Vagina (tissue), 2 donors: ENCODE results near the gene SSUH2.

Experiments
- CTCF ChIP-seq, 3 experiments: fragments of 450-650 bp in 2 of 3; fragments of 200-600 bp in 1 of 3; sonication (generic) in 1 of 3; IDR thresholded peaks; one replicate each; pipeline ENCODE4 v1.5.1; 2017 to 2019; ENCODE audit warnings: antibody characterized with exemption in 3 of 3, mild to moderate bottlenecking in 2 of 3, moderate library complexity in 2 of 3
- POLR2A ChIP-seq, 2 donors: fragments of 450-650 bp; IDR thresholded peaks; one replicate each; pipeline ENCODE4 v1.6.1; 2017; ENCODE audit warnings: antibody characterized with exemption in 2 of 2, mild to moderate bottlenecking in 2 of 2, moderate library complexity in 2 of 2

DNA sequence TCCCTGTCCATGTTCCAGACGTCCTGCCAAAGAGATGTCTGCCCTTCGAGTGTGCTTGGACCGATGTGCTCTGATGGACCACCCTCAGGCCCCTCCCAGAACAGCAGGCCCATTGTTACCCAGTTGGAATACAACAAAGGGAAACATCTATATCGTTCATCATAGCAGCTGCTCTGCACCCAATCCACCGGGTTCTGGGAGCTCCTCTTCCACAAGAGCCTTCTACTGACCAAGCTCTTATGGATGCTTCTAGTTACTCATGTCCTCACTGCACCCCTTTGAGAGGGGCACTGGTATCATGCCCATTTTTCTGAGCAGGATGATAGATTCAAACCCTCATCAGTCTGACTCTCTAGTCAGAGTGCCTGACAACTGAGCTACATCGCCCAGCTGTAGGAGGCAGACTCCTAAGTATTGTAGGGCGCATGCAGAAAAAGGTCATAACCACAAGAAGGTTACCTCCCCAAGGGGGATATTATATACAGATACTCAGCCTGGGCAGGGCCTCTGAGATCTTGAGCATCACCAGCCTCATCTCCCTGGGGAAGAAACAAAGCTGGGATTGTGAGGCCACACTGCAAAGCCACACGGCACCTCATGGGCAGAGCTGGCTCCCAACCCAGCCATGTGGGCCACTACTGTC lies at the start of gene SSUH2:
- TF ChIP-seq CTCF (IDR thresholded peaks at IDR 0.05) (no peak), POLR2A (IDR thresholded peaks at IDR 0.05) (no peak)
